Lower lobe of right lung (tissue), 2 donors: Measurements from ENCODE around the gene MRFAP1. TPM values are rescaled to one million over a fixed set of nuclear protein-coding genes. Genes with fewer than 3 reads are reported as not detected.
A peak's percentile ranks its signal among the peaks of the same experiment; 100 is the strongest.

Experiments used
- ATAC-seq, 2 donors: fragments of 200-7000 bp; cut with Tn5 transposase; one replicate each; pipeline ENCODE4 v1.9.1; 2020 to 2022; ENCODE audit warnings: mild to moderate bottlenecking in 2 of 2, moderate library complexity in 2 of 2
- DNase-seq: peaks from one replicate; pipeline ENCODE4 v3.0.0-alpha.2; 2020
- H3K27ac ChIP-seq: fragments of 200-600 bp; one replicate; pipeline ENCODE4 v1.8.0; 2022
- H3K27me3 ChIP-seq: fragments of 200-600 bp; one replicate; pipeline ENCODE4 v1.8.0; 2022; ENCODE audit warnings: low read depth
- H3K36me3 ChIP-seq: fragments of 200-600 bp; one replicate; pipeline ENCODE4 v1.8.0; 2022; ENCODE audit warnings: mild to moderate bottlenecking
- H3K4me1 ChIP-seq: fragments of 200-600 bp; one replicate; pipeline ENCODE4 v1.8.0; 2022
- H3K4me3 ChIP-seq: fragments of 200-600 bp; one replicate; pipeline ENCODE4 v1.8.0; 2022; ENCODE audit warnings: mild to moderate bottlenecking
- H3K9me3 ChIP-seq: fragments of 200-600 bp; one replicate; pipeline ENCODE4 v1.8.0; 2022
- CTCF ChIP-seq: fragments of 200-600 bp; IDR thresholded peaks from one replicate; pipeline ENCODE4 v1.8.0; 2022; ENCODE audit warnings: antibody characterized with exemption, mild to moderate bottlenecking
- intact Hi-C: fragments of 100-400 bp; cut with DNase I; formaldehyde crosslinking; loops from one replicate; pipeline ENCODE4 v1.11.0; 2022
- total RNA-seq: library from RNA; stranded (reverse); fragmentation: NEBNext Ultra II Directional; extraction: Animal tissue kit (Norgen Biotek cat#: 25700); gene quantifications from one replicate; pipeline ENCODE4 v1.2.1, GENCODE V29; 2021
- donor health status: DM: no; HTN: yes; CAD: no; lungs with severe emphysema.

Gene MRFAP1
- total RNA-seq, 1 donor from 2014 or later, result 211 TPM

- peak overlapping the region; percentile 79 for H3K27ac ChIP-seq
- intact Hi-C loops, result no loop called here
- TF ChIP-seq CTCF, result no peak
- ATAC-seq, result peak; percentile 59 to 81
- H3K9me3 ChIP-seq, result no peaks in the 10 kb centered on the region
- H3K36me3 ChIP-seq, result no peaks in the 10 kb centered on the region
- peak overlapping the region; percentile 36 for H3K4me3 ChIP-seq
- H3K4me1 ChIP-seq, result peaks cover 35% of the 10 kb centered on the region
- no peaks in the 10 kb centered on the region for H3K27me3 ChIP-seq
- no peak for DNase-seq
These were observed 48.5 kb downstream of the MRFAP1 start for GRCh38 chr4:6688879-6689505.

- peak; percentile 73 for DNase-seq
- Histone ChIP-seq H3K27ac (peak overlapping the region; percentile 79), H3K27me3 (no peaks in the 10 kb centered on the region), H3K4me1 (peaks cover 40% of the 10 kb centered on the region), H3K9me3 (no peaks in the 10 kb centered on the region), H3K4me3 (peak overlapping the region; percentile 36), H3K36me3 (no peaks in the 10 kb centered on the region)
- peak; percentile 78 to 80 for ATAC-seq
- no peak for TF ChIP-seq CTCF
- intact Hi-C loops, result no loop called here
These were observed 49.0 kb downstream of the MRFAP1 start for GRCh38 chr4:6689506-6689960.

Other genes with a start within 250 kb of the MRFAP1 start
- not detected for gene PPP2R2C, start 168.1 kb upstream of the MRFAP1 start, total RNA-seq
- gene MAN2B2, start 65.5 kb upstream of the MRFAP1 start, total RNA-seq, result 41.2 TPM
- 16.1 TPM for gene S100P, start 53.2 kb downstream of the MRFAP1 start, total RNA-seq
- gene MRFAP1L1, start 69.2 kb downstream of the MRFAP1 start, total RNA-seq, result 48.8 TPM
- 9.0 TPM for gene BLOC1S4, start 75.5 kb downstream of the MRFAP1 start, total RNA-seq
- 28.1 TPM for gene KIAA0232, start 142.0 kb downstream of the MRFAP1 start, total RNA-seq